ENCODE data around the gene GFER. TPM values are rescaled to one million over a fixed set of nuclear protein-coding genes. Genes with fewer than 3 reads are reported as not detected.
A peak's percentile ranks its signal among the peaks of the same experiment; 100 is the strongest.

GFER gene
- total and polyA plus RNA-seq, 9 of the 15 experiments (the other 6 are each of a cell fraction or from before 2014, with no cell fraction given): 4.3 to 53.7 (median 19.8) TPM

GRCh38 chr16:1998360-1998835 is 14.4 kb downstream of the GFER start:
- peak; percentile 64 for TF ChIP-seq POLR2G (IDR thresholded peaks at IDR 0.05; ENCODE audit: low read depth, low read length)
- TF ChIP-seq SIN3B (IDR thresholded peaks at IDR 0.05; ENCODE audit: low read depth): no peak
- no peak for TF ChIP-seq FOXK2 (conservative IDR thresholded peaks at IDR 0.05 in 1 of 2, IDR thresholded peaks at IDR 0.05 in 1 of 2; ENCODE audit: low read depth in 2 of 2)
- peak; percentile 43; the same call in 1 of the 2 replicates for TF ChIP-seq RBFOX2 (IDR thresholded peaks at IDR 0.05; ENCODE audit: low read depth, low read length)

More at GRCh38 chr16:1998360-1998835, 14.4 kb downstream of the GFER start:
- ATAC-seq: no peak
- in situ Hi-C loops (cut with MboI): no loop called here
- intact Hi-C loops (cut with micrococcal nuclease): no loop called here
- Histone ChIP-seq H3K4me2 (ENCODE audit: insufficient read depth, low read length) (no peak overlapping the region), H3K27me3 (ENCODE audit: control insufficient read depth in 2 of 2, insufficient read depth in 2 of 2, low read length in 2 of 2) (no peaks in the 10 kb centered on the region), H2AFZ (ENCODE audit: low read depth, low read length) (no peak overlapping the region), H3K9me3 (replicated peaks; ENCODE audit: control insufficient read depth, insufficient read depth, low read depth, low read length) (no peaks in the 10 kb centered on the region), H3K9me1 (ENCODE audit: control insufficient read depth, insufficient read depth, low read length) (no peaks in the 10 kb centered on the region), H3K9ac (ENCODE audit: insufficient read depth in 1 of 2, low read depth in 2 of 2, low read length in 2 of 2) (peak overlapping the region in 1 of 2 experiments; percentile 13; a peak in 1 of 4 replicates), H3K4me3 (no peak overlapping the region), H3K79me2 (ENCODE audit: control insufficient read depth, insufficient read depth, low read length) (peaks cover 31% of the 10 kb centered on the region), H4K20me1 (replicated peaks; ENCODE audit: control insufficient read depth, insufficient read depth, low read length) (peaks cover 3% of the 10 kb centered on the region), H3K4me1 (replicated peaks in 1 of 2; ENCODE audit: control insufficient read depth in 2 of 2, insufficient read depth in 2 of 2, low read length in 2 of 2) (peaks cover 8 to 51% of the 10 kb centered on the region in 2 experiments), H3K27ac (ENCODE audit: extremely low read depth, low read depth, low read length) (no peak overlapping the region), H3K36me3 (ENCODE audit: control insufficient read depth, insufficient read depth, low read length) (peaks cover 83% of the 10 kb centered on the region)
- DNase-seq (ENCODE audit: extremely low read depth in 1 of 4, low spot score in 3 of 4): no peak
- ChIA-PET POLR2A (interaction anchor here (0.6 to 3.1 kb wide), 5 partner anchors 10 to 387 kb away, joined by 3 to 13 read pairs (median 5); partner anchors contain the start of genes IFT140, TRAF7 and ZNF598), CTCF (ENCODE audit: low intra/inter-chr PET ratio) (no interaction called here)
- TSS peak; percentile 33 for BruUV-seq (replicated peaks)
- FAIRE-seq: no peak
- WGBS (ENCODE audit: insufficient coverage, low coverage, missing lambda C conversion rate): 86% methylated on average over 15 of the region's 27 CpGs
